Tracheal epithelial cell (primary cell): ENCODE measurements around the gene GSTA4. TPM values are rescaled to one million over a fixed set of nuclear protein-coding genes. Genes with fewer than 3 reads are reported as not detected.

ENCODE experiments used
- total RNA-seq: library from RNA; depleted of rRNA; stranded (reverse); fragments of >200 nt; gene quantifications from 2 replicates; pipeline ENCODE4 v1.2.1, GENCODE V29; 2014

Gene GSTA4
- 12.5 and 27.3 TPM in 2 replicates for total RNA-seq

GRCh38 chr6:52995089-52995912 is at the start of gene GSTA4:
Gene GSTA4, minus strand, starts transcription at chr6:52995284. Its CDS starts 1,041 bp downstream, at chr6:52994243.

Other genes starting within 250 kb of the GSTA4 start
- gene GSTA2, start 231.8 kb downstream of the GSTA4 start, total RNA-seq = not detected in 2 replicates
- gene GSTA1, start 191.5 kb downstream of the GSTA4 start, total RNA-seq = 0.48 TPM in 1 of 2 replicates, not detected in the other
- gene GSTA5, start 154.5 kb downstream of the GSTA4 start, total RNA-seq = not detected in 2 replicates
- not detected in 2 replicates for gene GSTA3, start 85.6 kb downstream of the GSTA4 start, total RNA-seq
- gene CILK1, start 66.5 kb upstream of the GSTA4 start, total RNA-seq = 2.4 and 4.5 TPM in 2 replicates
- gene FBXO9, start 70.1 kb upstream of the GSTA4 start, total RNA-seq = 19.8 and 27.7 TPM in 2 replicates
- gene GCM1, start 153.6 kb upstream of the GSTA4 start, total RNA-seq = not detected in 2 replicates